HG03095 (cell line): ENCODE measurements around the gene HBA2.
"Not testable (repeated sequence)": the region's sequence is repeated elsewhere in the genome, so short reads cannot be mapped to it uniquely, and the experiment has no call there.

Experiments
- ATAC-seq: cut with Tn5 transposase; IDR thresholded peaks from one replicate; pipeline ENCODE4 v1.9.1; 2021; ENCODE audit warnings: moderate library complexity; ENCODE audit not compliant: unreplicated experiment

HBA2 gene

GRCh38 chr16:172374-172941 lies at the start of gene HBA2:
Gene HBA2, plus strand, starts transcription at chr16:172876. Its CDS starts 37 bp downstream, at chr16:172913.
- ATAC-seq, result not testable (repeated sequence)

- ATAC-seq, result not testable (repeated sequence)
These were observed 48.9 kb upstream of the HBA2 start for GRCh38 chr16:123558-124350.

- ATAC-seq, result no peak
These were observed 47.7 kb upstream of the HBA2 start for GRCh38 chr16:125011-125410.

GRCh38 chr16:129075-129474 lies 43.6 kb upstream of the HBA2 start:
- ATAC-seq, result no peak

GRCh38 chr16:130533-131173 lies 42.0 kb upstream of the HBA2 start:
- ATAC-seq, result no peak

- no peak for ATAC-seq
These were observed 40.6 kb upstream of the HBA2 start for GRCh38 chr16:132120-132519.

GRCh38 chr16:133716-134115 lies 39.0 kb upstream of the HBA2 start:
- no peak for ATAC-seq

GRCh38 chr16:138049-138417 lies 34.6 kb upstream of the HBA2 start:
- no peak for ATAC-seq

GRCh38 chr16:140175-140857 lies 32.4 kb upstream of the HBA2 start:
- no peak for ATAC-seq

GRCh38 chr16:142405-142967 lies 30.2 kb upstream of the HBA2 start:
- no peak for ATAC-seq

- ATAC-seq, result no peak
These were observed 29.6 kb upstream of the HBA2 start for GRCh38 chr16:143047-143446.

GRCh38 chr16:143456-143855 lies 29.2 kb upstream of the HBA2 start:
- ATAC-seq, result no peak

- ATAC-seq, result no peak
These were observed 27.9 kb upstream of the HBA2 start for GRCh38 chr16:144797-145252.

GRCh38 chr16:146646-147045 lies 26.0 kb upstream of the HBA2 start:
- no peak for ATAC-seq

GRCh38 chr16:149024-149660 lies 23.5 kb upstream of the HBA2 start:
- ATAC-seq, result no peak

GRCh38 chr16:152141-153128 lies 20.2 kb upstream of the HBA2 start, which contains the start of gene HBZ:
Gene HBZ, plus strand, starts transcription at chr16:152644. Its CDS starts 266 bp downstream, at chr16:152910.
- ATAC-seq, result no peak

GRCh38 chr16:153129-153521 lies 19.6 kb upstream of the HBA2 start:
- ATAC-seq, result not testable (repeated sequence)

GRCh38 chr16:153550-154216 lies 19.0 kb upstream of the HBA2 start:
- not testable (repeated sequence) for ATAC-seq
